HEK293 (cell line): Measurements from ENCODE around the gene SEPTIN2.

Experiments used
- CTCF ChIA-PET: fragments of 350-600 bp; formaldehyde crosslinking; extraction: SDS; loops from one replicate; lab custom pipeline; 2021; ENCODE audit warnings: antibody characterized with exemption; lab: Yijun Ruan, JAX
- POLR2A ChIA-PET: fragments of 300-600 bp; formaldehyde crosslinking; extraction: SDS; loops from one replicate; lab custom pipeline; 2020; ENCODE audit warnings: antibody characterized with exemption, inconsistent platforms; lab: Yijun Ruan, JAX
- H3K27ac ChIP-seq: fragments of 200-500 bp; sonication (Bioruptor generic); 2 replicates; pipeline ENCODE4 v1.5.1; 2014; ENCODE audit warnings: low read depth, low read length, control low read depth, inconsistent platforms; ENCODE audit errors: extremely low read depth
- H3K36me3 ChIP-seq, 2 experiments: fragments of 200-500 bp in 1 of 2; sonication (Bioruptor generic) in 1 of 2; 1 replicate in 1 of 2; 2 replicates in 1 of 2; pipeline ENCODE4 v1.5.1; 2014 to 2017; ENCODE audit warnings: inconsistent platforms in 2 of 2, low read length in 2 of 2; ENCODE audit not compliant: control insufficient read depth in 2 of 2, insufficient read depth in 1 of 2
- H3K4me1 ChIP-seq: fragments of 200-500 bp; sonication (Bioruptor generic); 2 replicates; pipeline ENCODE4 v1.5.1; 2014; ENCODE audit warnings: mild to moderate bottlenecking, low read length, inconsistent platforms; ENCODE audit not compliant: control insufficient read depth, insufficient read depth
- H3K4me3 ChIP-seq: 2 replicates; pipeline ENCODE4 v1.5.1; 2011; ENCODE audit warnings: low read depth, mild to moderate bottlenecking, control low read depth, low read length, moderate library complexity
- H3K9me3 ChIP-seq: fragments of 200-500 bp; sonication (Bioruptor generic); 2 replicates; pipeline ENCODE4 v1.5.1; 2014; ENCODE audit warnings: low read depth, low read length, inconsistent platforms; ENCODE audit not compliant: control insufficient read depth, insufficient read depth
- CTCF ChIP-seq: fragments of 450-650 bp; formaldehyde crosslinking; IDR thresholded peaks from 2 replicates; pipeline ENCODE4 v1.5.1; 2016; ENCODE audit warnings: missing biosample characterization, missing genetic modification characterization
- FEZF1 ChIP-seq: fragments of 450-650 bp; formaldehyde crosslinking; IDR thresholded peaks from 2 replicates; pipeline ENCODE4 v1.5.1; 2016; ENCODE audit warnings: missing biosample characterization, missing genetic modification characterization
- GLIS2 ChIP-seq: fragments of 450-650 bp; formaldehyde crosslinking; IDR thresholded peaks from 2 replicates; pipeline ENCODE4 v1.5.1; 2016; ENCODE audit warnings: missing biosample characterization, missing genetic modification characterization
- KLF8 ChIP-seq: fragments of 450-650 bp; formaldehyde crosslinking; IDR thresholded peaks from 2 replicates; pipeline ENCODE4 v1.5.1; 2016; ENCODE audit warnings: missing biosample characterization, missing genetic modification characterization
- MYNN ChIP-seq: fragments of 450-650 bp; formaldehyde crosslinking; IDR thresholded peaks from 2 replicates; pipeline ENCODE4 v1.5.1; 2016; ENCODE audit warnings: missing biosample characterization, missing genetic modification characterization, borderline replicate concordance
- RBAK ChIP-seq: fragments of 450-650 bp; formaldehyde crosslinking; IDR thresholded peaks from 2 replicates; pipeline ENCODE4 v1.5.1; 2016; ENCODE audit warnings: missing biosample characterization, missing genetic modification characterization
- REPIN1 ChIP-seq: fragments of 450-650 bp; formaldehyde crosslinking; IDR thresholded peaks from 2 replicates; pipeline ENCODE4 v1.5.1; 2017; ENCODE audit warnings: missing biosample characterization, missing genetic modification characterization, low read depth
- ZBTB17 ChIP-seq: fragments of 450-650 bp; formaldehyde crosslinking; IDR thresholded peaks from 2 replicates; pipeline ENCODE4 v1.5.1; 2016; ENCODE audit warnings: missing biosample characterization, missing genetic modification characterization
- ZIC2 ChIP-seq: fragments of 450-650 bp; formaldehyde crosslinking; IDR thresholded peaks from 2 replicates; pipeline ENCODE4 v1.5.1; 2016; ENCODE audit warnings: missing biosample characterization, missing genetic modification characterization
- ZNF138 ChIP-seq: fragments of 450-650 bp; formaldehyde crosslinking; IDR thresholded peaks from 2 replicates; pipeline ENCODE4 v1.5.1; 2016; ENCODE audit warnings: missing biosample characterization, missing genetic modification characterization, borderline replicate concordance
- ZNF184 ChIP-seq: fragments of 450-650 bp; IDR thresholded peaks from 2 replicates; pipeline ENCODE4 v1.5.1; 2018; ENCODE audit warnings: missing biosample characterization, mild to moderate bottlenecking, missing genetic modification characterization
- ZNF211 ChIP-seq: fragments of 450-650 bp; formaldehyde crosslinking; IDR thresholded peaks from 2 replicates; pipeline ENCODE4 v1.5.1; 2016; ENCODE audit warnings: low read depth, missing biosample characterization, missing genetic modification characterization
- ZNF214 ChIP-seq: fragments of 450-650 bp; formaldehyde crosslinking; IDR thresholded peaks from 2 replicates; pipeline ENCODE4 v1.5.1; 2017; ENCODE audit warnings: missing biosample characterization, mild to moderate bottlenecking, missing genetic modification characterization, borderline replicate concordance
- ZNF223 ChIP-seq: fragments of 450-650 bp; formaldehyde crosslinking; IDR thresholded peaks from 2 replicates; pipeline ENCODE4 v1.5.1; 2016; ENCODE audit warnings: missing biosample characterization, missing genetic modification characterization
- ZNF248 ChIP-seq: fragments of 450-650 bp; formaldehyde crosslinking; IDR thresholded peaks from 2 replicates; pipeline ENCODE4 v1.5.1; 2017; ENCODE audit warnings: missing biosample characterization, missing genetic modification characterization
- ZNF274 ChIP-seq, 2 experiments: fragments of 200-500 bp in 1 of 2; fragments of 450-650 bp in 1 of 2; sonication (Bioruptor generic) in 1 of 2; formaldehyde crosslinking in 1 of 2; IDR thresholded peaks; 2 replicates each; pipeline versions ENCODE4 v1.5.1 to v1.6.1; 2014 to 2016; ENCODE audit warnings: borderline replicate concordance in 1 of 2, inconsistent platforms in 1 of 2, low read length in 1 of 2, missing biosample characterization in 1 of 2, missing genetic modification characterization in 1 of 2
- ZNF280C ChIP-seq: fragments of 450-650 bp; formaldehyde crosslinking; IDR thresholded peaks from 2 replicates; pipeline ENCODE4 v1.5.1; 2016; ENCODE audit warnings: missing biosample characterization, missing genetic modification characterization
- ZNF292 ChIP-seq: fragments of 450-650 bp; formaldehyde crosslinking; IDR thresholded peaks from 2 replicates; pipeline ENCODE4 v1.5.1; 2016; ENCODE audit warnings: low read depth, missing biosample characterization, missing genetic modification characterization, borderline replicate concordance
- ZNF501 ChIP-seq: fragments of 450-650 bp; formaldehyde crosslinking; IDR thresholded peaks from 2 replicates; pipeline ENCODE4 v1.5.1; 2016; ENCODE audit warnings: missing biosample characterization, missing genetic modification characterization
- ZNF514 ChIP-seq: fragments of 450-650 bp; formaldehyde crosslinking; IDR thresholded peaks from 2 replicates; pipeline ENCODE4 v1.5.1; 2016; ENCODE audit warnings: missing biosample characterization, missing genetic modification characterization
- ZNF560 ChIP-seq: fragments of 450-650 bp; formaldehyde crosslinking; IDR thresholded peaks from 2 replicates; pipeline ENCODE4 v1.5.1; 2017; ENCODE audit warnings: missing biosample characterization, missing genetic modification characterization, borderline replicate concordance
- ZNF610 ChIP-seq: fragments of 450-650 bp; formaldehyde crosslinking; IDR thresholded peaks from 2 replicates; pipeline ENCODE4 v1.5.1; 2016; ENCODE audit warnings: missing biosample characterization, missing genetic modification characterization, borderline replicate concordance
- ZNF624 ChIP-seq: fragments of 450-650 bp; formaldehyde crosslinking; IDR thresholded peaks from 2 replicates; pipeline ENCODE4 v1.5.1; 2017; ENCODE audit warnings: missing biosample characterization, missing genetic modification characterization
- ZNF654 ChIP-seq: fragments of 450-650 bp; formaldehyde crosslinking; IDR thresholded peaks from 2 replicates; pipeline ENCODE4 v1.5.1; 2016; ENCODE audit warnings: low read depth, missing biosample characterization, missing genetic modification characterization
- ZNF707 ChIP-seq: fragments of 450-650 bp; formaldehyde crosslinking; IDR thresholded peaks from 2 replicates; pipeline ENCODE4 v1.5.1; 2016; ENCODE audit warnings: missing biosample characterization, missing genetic modification characterization
- ZNF768 ChIP-seq: fragments of 450-650 bp; formaldehyde crosslinking; IDR thresholded peaks from 2 replicates; pipeline ENCODE4 v1.5.1; 2018; ENCODE audit warnings: missing biosample characterization, mild to moderate bottlenecking, missing genetic modification characterization
- ZNF776 ChIP-seq: fragments of 450-650 bp; formaldehyde crosslinking; IDR thresholded peaks from 2 replicates; pipeline ENCODE4 v1.5.0; 2017; ENCODE audit warnings: missing biosample characterization, missing genetic modification characterization, borderline replicate concordance
- ZNF830 ChIP-seq: fragments of 450-650 bp; IDR thresholded peaks from 2 replicates; pipeline ENCODE4 v1.5.0; 2018; ENCODE audit warnings: missing biosample characterization, missing genetic modification characterization, low read depth, mild to moderate bottlenecking, moderate library complexity
- TF ChIP-seq, protein P1 (sequence below): fragments of 450-650 bp; formaldehyde crosslinking; IDR thresholded peaks from 2 replicates; pipeline ENCODE4 v1.5.1; 2016; ENCODE audit warnings: missing biosample characterization, missing genetic modification characterization

Gene SEPTIN2

DNA sequence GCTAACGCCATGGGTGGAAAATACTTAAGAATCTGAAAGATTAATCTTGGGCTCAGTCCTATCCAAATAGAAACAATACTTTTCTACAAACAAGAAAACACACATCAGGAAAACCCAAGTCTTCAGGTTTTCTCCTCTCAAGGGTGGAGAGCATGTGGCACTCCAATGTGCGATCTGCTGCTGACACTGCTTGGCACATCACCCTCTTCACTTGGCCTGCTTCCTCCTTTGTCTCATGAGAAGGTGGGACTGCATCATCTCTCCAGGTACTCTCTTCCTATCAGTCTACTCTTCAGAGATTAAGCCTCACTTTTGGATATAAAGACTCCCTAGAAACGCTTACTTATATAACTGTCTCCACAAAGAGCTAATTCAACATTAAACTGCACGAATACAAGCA lies 26.7 kb upstream of the SEPTIN2 start (continued):
- TF ChIP-seq REPIN1 (tag by site-specific recombination) (no peak), ZNF274 (IDR thresholded peaks at IDR 0.05; ENCODE audit: low read length) (no peak), ZNF274 (tag by site-specific recombination; IDR thresholded peaks at IDR 0.05; ENCODE audit: borderline replicate concordance) (no peak)

DNA sequence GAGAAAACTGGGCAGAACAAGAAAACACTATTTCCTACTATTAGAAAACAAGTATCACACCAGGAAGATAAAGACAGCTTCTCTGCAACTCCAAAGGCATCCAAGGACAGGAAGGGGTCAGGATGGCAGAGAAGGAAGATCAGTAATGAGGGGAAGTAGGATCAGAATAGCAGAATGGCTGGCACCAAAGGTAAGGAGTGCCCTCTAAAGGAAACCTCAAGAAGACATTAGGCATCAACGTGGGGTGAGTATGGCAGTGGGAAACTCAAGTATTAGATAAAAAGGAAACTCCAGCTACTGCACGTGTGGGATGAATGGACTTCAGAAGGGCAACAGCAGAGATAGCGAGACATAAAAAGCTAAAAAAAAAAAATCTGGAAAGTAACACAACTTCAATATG lies 26.1 kb upstream of the SEPTIN2 start:
- CTCF ChIA-PET: interaction anchor here (0.6 to 1.1 kb wide), 7 partner anchors 11 to 334 kb away, joined by 3 to 5 read pairs (median 3); partner anchors contain the start of gene PASK
- POLR2A ChIA-PET: interaction anchor here (2.6 kb wide), 1 partner anchor 25 kb away, joined by 12 read pairs; the partner anchor contains the start of gene HDLBP
- H3K4me3 ChIP-seq: no peak overlapping the region

GRCh38 chr2:241291153-241291552 lies 24.6 kb upstream of the SEPTIN2 start:
- no peaks in the 10 kb centered on the region; a peak in 1 of 3 replicates for H3K36me3 ChIP-seq
- CTCF ChIA-PET: interaction anchor here (0.6 to 0.7 kb wide), 3 partner anchors 10 to 27 kb away, joined by 3 to 4 read pairs (median 3); partner anchors contain the start of genes HDLBP and SEPTIN2
- H3K4me1 ChIP-seq: peaks cover 4% of the 10 kb centered on the region; the same call in 1 of the 2 replicates
- H3K27ac ChIP-seq: no peak overlapping the region
- no peak overlapping the region for H3K4me3 ChIP-seq
- POLR2A ChIA-PET: interaction anchor here (0.6 to 2.6 kb wide), 2 partner anchors 23 to 236 kb away, joined by 3 to 12 read pairs; partner anchors contain the start of gene HDLBP
- H3K9me3 ChIP-seq: no peaks in the 10 kb centered on the region
- TF ChIP-seq GLIS2 (tag by site-specific recombination) (no peak), ZNF138 (tag by site-specific recombination) (no peak), ZNF560 (tag by site-specific recombination) (no peak), RBAK (no peak), ZNF292 (no peak), MYNN (tag by site-specific recombination) (no peak), ZNF830 (tag by site-specific recombination) (no peak), ZNF501 (tag by site-specific recombination) (no peak), FEZF1 (tag by site-specific recombination) (no peak), ZNF223 (no peak), ZNF280C (no peak), ZNF248 (tag by site-specific recombination) (no peak), ZNF514 (tag by site-specific recombination) (no peak), ZNF768 (no peak), ZIC2 (tag by site-specific recombination) (no peak), ZNF610 (tag by site-specific recombination) (no peak)
- TF ChIP-seq, protein P1, sequence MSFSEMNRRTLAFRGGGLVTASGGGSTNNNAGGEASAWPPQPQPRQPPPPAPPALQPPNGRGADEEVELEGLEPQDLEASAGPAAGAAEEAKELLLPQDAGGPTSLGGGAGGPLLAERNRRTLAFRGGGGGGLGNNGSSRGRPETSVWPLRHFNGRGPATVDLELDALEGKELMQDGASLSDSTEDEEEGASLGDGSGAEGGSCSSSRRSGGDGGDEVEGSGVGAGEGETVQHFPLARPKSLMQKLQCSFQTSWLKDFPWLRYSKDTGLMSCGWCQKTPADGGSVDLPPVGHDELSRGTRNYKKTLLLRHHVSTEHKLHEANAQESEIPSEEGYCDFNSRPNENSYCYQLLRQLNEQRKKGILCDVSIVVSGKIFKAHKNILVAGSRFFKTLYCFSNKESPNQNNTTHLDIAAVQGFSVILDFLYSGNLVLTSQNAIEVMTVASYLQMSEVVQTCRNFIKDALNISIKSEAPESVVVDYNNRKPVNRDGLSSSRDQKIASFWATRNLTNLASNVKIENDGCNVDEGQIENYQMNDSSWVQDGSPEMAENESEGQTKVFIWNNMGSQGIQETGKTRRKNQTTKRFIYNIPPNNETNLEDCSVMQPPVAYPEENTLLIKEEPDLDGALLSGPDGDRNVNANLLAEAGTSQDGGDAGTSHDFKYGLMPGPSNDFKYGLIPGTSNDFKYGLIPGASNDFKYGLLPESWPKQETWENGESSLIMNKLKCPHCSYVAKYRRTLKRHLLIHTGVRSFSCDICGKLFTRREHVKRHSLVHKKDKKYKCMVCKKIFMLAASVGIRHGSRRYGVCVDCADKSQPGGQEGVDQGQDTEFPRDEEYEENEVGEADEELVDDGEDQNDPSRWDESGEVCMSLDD: no peak

More for the DNA sequence above, 26.1 kb upstream of the SEPTIN2 start:
- H3K9me3 ChIP-seq: no peaks in the 10 kb centered on the region
- peak; percentile 52; the same call in 1 of the 2 replicates for TF ChIP-seq CTCF (tag by site-specific recombination)
- TF ChIP-seq ZNF214 (tag by site-specific recombination): no peak
- 0 out of 2 replicates have a peak, but pooled peaks have one; percentile 12 for TF ChIP-seq ZNF654 (tag by site-specific recombination)
- no peak for TF ChIP-seq ZNF184 (tag by site-specific recombination)
- no peak for TF ChIP-seq ZNF211 (tag by site-specific recombination)
- TF ChIP-seq ZBTB17: peak; percentile 31; the same call in 1 of the 2 replicates
- no peak for TF ChIP-seq RBAK
- no peak for TF ChIP-seq ZNF624 (tag by site-specific recombination)
- no peak for TF ChIP-seq ZNF776
- no peak for TF ChIP-seq ZNF707
- TF ChIP-seq KLF8 (tag by site-specific recombination): no peak
- no peak overlapping the region for H3K27ac ChIP-seq
- H3K4me1 ChIP-seq: peaks cover 4% of the 10 kb centered on the region; the same call in 1 of the 2 replicates
- H3K36me3 ChIP-seq: peaks cover 0 to 4% of the 10 kb centered on the region in 2 experiments; a peak in 2 of 3 replicates
